Regular cardiac myocyte (primary cell): Measurements from ENCODE around the gene PANK3. TPM values are rescaled to one million over a fixed set of nuclear protein-coding genes. Genes with fewer than 3 reads are reported as not detected.

Experiments
- total RNA-seq: library from RNA; depleted of rRNA; stranded (reverse); fragments of >200 nt; gene quantifications from 2 replicates; pipeline ENCODE4 v1.2.3, GENCODE V29; 2014

Gene PANK3
- 36.4 and 40.0 TPM in 2 replicates for total RNA-seq

GRCh38 chr5:168578538-168579487, at the start of gene PANK3:
PANK3 (minus strand) TSS chr5:168579368; CDS start chr5:168579283, 85 bp downstream.

DNA sequence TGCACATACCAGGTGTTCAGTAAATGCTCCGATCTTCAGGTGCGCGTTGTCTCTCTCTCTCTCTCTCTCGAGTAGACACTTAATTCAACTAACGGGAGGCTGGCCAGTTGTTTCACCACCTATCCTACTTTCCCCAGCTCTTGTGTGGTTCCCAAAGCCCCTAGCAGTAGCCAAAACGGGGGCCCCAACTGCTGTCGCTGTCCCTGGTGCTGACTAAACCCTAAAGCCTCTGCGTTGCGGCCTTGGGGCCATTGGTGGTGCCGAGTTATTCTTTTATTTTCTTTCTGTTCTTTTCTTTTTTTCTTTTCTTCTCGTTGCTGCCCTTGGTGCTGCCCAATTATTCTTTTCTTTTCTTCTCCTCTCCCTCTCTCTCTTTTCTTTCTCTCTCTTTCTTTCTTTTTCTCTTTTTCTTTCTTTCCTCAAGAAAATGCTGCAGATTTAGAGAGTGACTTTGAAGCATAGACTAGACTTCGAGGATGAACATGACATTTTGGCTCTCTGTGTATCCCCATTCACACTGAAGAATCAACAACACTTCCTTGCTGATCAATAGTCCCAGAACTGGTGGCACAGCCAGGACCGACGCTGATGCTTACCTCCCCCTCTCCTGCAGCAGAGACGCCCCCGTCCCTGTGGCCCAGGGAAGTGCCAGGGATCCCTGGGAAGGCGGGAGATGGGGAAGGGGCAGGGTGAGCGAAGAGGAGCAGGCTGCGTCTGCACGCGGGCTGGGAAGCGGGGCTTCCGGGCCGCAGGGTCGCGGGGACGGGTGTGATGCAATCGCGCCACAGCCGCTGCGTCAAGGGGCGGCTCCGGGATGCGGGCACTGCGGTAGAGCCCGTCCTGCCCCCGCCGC, 50.4 kb downstream of the PANK3 start, which contains the start of gene FBLL1:
TSS of gene FBLL1 (plus strand) at position 785 of the 853 bp plus-strand sequence. CDS start 200 bp downstream, outside the sequence.

Other genes starting within 250 kb of the PANK3 start
- gene RARS1, start 92.9 kb downstream of the PANK3 start, total RNA-seq: 258 and 284 TPM in 2 replicates
- gene FBLL1, start 50.1 kb downstream of the PANK3 start, total RNA-seq: under 0.01 and 0.77 TPM in 2 replicates